ENCODE data around the gene PDPK1. TPM values are rescaled to one million over a fixed set of nuclear protein-coding genes. Genes with fewer than 3 reads are reported as not detected.
"Not testable (repeated sequence)": the region's sequence is repeated elsewhere in the genome, so short reads cannot be mapped to it uniquely, and the experiment has no call there.

PDPK1 gene
- total RNA-seq, 1 donor from 2014 or later = 16.3 TPM

GRCh38 chr16:2610781-2611498 lies 73.1 kb downstream of the PDPK1 start:
- DNase-seq (ENCODE audit: low read depth in 2 of 2) = no peak

DNA sequence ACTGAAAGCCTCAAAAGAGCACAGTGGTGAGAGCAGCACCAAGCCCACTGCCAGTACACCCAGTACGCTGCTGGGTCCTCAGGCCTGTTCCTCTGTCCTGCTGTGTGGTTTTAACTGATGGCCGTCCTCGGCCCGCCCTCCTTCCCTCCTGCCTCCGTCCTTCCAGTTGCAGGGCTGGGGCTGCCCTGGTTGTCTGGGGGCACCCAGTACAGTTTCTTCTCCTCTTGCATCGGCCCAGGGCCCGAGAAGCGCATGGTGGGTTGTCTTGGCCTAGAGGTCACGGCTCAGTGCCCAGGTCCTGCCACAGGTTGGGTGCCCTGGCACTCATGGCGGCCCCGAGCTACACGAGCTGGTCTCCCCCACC lies 73.7 kb downstream of the PDPK1 start:
- DNase-seq (ENCODE audit: low read depth in 2 of 2) = no peak

GRCh38 chr16:2611877-2612276 lies 74.1 kb downstream of the PDPK1 start:
- DNase-seq (ENCODE audit: low read depth in 2 of 2) = not testable (repeated sequence)

GRCh38 chr16:2613251-2613650 lies 75.4 kb downstream of the PDPK1 start:
- not testable (repeated sequence) for DNase-seq (ENCODE audit: low read depth in 2 of 2)

GRCh38 chr16:2614761-2615191 lies 77.0 kb downstream of the PDPK1 start:
- DNase-seq (ENCODE audit: low read depth in 2 of 2) = no peak

GRCh38 chr16:2618964-2619363 lies 81.1 kb downstream of the PDPK1 start:
- not testable (repeated sequence) for DNase-seq (ENCODE audit: low read depth in 2 of 2)

- DNase-seq (ENCODE audit: low read depth in 2 of 2) = not testable (repeated sequence)
Measured at GRCh38 chr16:2619628-2620027, 81.8 kb downstream of the PDPK1 start.

GRCh38 chr16:2620870-2621269 lies 83.0 kb downstream of the PDPK1 start:
- DNase-seq (ENCODE audit: low read depth in 2 of 2) = not testable (repeated sequence)

- not testable (repeated sequence) for DNase-seq (ENCODE audit: low read depth in 2 of 2)
Measured at GRCh38 chr16:2621395-2621794, 83.6 kb downstream of the PDPK1 start.

GRCh38 chr16:2627075-2627474 lies 89.3 kb downstream of the PDPK1 start:
- DNase-seq (ENCODE audit: low read depth in 2 of 2) = not testable (repeated sequence)

- not testable (repeated sequence) for DNase-seq (ENCODE audit: low read depth in 2 of 2)
Measured at GRCh38 chr16:2631203-2631602, 93.4 kb downstream of the PDPK1 start.

DNA sequence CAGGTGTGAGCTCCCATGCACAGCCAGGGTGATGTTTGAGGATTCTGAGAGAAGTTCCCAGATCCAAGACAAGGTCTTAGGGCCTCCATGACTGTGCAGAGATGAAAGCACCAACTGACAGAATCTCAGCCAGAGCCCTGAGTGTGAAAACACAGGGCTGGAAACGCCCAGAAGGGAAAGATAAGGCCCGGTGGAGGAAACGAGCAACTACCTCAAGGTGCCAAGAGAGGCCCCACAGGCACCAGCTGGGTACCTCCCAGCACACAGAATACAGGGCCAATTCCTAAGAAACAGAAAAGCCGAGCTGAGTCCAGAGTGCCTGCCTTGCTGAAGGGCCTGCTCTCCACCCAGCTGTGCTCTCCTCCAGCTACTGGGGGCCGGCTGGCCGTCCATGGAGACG lies 94.5 kb downstream of the PDPK1 start:
- DNase-seq (ENCODE audit: low read depth in 2 of 2) = not testable (repeated sequence)

GRCh38 chr16:2639071-2639721 lies 101.4 kb downstream of the PDPK1 start:
- DNase-seq (ENCODE audit: low read depth in 2 of 2) = not testable (repeated sequence)

DNA sequence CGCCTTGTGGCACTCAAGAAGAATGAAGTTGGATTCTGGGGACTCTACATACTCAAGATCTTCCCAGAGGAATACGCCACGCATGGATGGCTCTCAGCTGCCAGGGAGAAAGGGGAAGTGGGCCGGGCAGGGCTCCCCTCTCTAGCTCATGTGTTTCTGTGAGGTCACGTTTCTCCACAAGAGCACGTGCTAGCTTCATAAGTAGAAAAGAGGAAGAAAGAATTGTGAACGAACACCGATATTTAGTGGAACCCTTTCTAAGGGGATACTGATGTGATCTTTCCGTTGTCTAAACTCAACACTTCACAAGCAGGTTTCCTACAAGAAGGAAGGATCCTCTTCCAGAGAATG lies 101.9 kb downstream of the PDPK1 start:
- DNase-seq (ENCODE audit: low read depth in 2 of 2) = not testable (repeated sequence)

DNA sequence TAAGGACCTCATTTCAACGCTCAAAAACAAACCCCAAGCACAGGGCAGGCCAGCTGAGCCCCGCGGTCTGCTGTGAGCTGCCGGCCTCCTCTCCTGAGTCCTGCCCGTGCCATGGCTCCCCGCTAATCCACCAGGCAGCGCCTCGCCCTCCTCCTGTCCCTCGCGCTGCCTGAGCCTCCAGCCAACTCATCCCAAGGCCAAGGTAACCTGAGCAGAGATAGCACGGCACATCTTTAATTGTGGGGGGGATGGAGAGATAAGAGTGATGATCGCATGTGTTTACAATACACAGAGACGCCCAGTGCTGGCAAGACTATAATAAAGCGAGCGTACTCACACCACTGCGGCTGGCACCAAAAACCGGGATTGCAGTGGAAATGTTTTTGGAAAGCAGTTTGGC lies 104.7 kb downstream of the PDPK1 start:
- not testable (repeated sequence) for DNase-seq (ENCODE audit: low read depth in 2 of 2)

GRCh38 chr16:2644754-2645453 lies 107.1 kb downstream of the PDPK1 start:
- DNase-seq (ENCODE audit: low read depth in 2 of 2) = not testable (repeated sequence)

- DNase-seq (ENCODE audit: low read depth in 2 of 2) = not testable (repeated sequence)
Measured at GRCh38 chr16:2651268-2651871, 113.5 kb downstream of the PDPK1 start.

Other genes with a start within 250 kb of the PDPK1 start
- gene ABCA3, start 197.3 kb upstream of the PDPK1 start, total RNA-seq = 20.3 and 30.2 TPM in 2 replicates
- gene CCNF, start 108.6 kb upstream of the PDPK1 start, total RNA-seq = 7.7 and 15.0 TPM in 2 replicates
- 2.6 and 3.3 TPM in 2 replicates for gene TEDC2, start 77.9 kb upstream of the PDPK1 start, total RNA-seq
- gene NTN3, start 66.7 kb upstream of the PDPK1 start, total RNA-seq = under 0.01 TPM in 2 replicates
- 5.0 and 6.3 TPM in 2 replicates for gene TBC1D24, start 62.9 kb upstream of the PDPK1 start, total RNA-seq
- 5.2 and 7.1 TPM in 2 replicates for gene ATP6V0C, start 24.1 kb upstream of the PDPK1 start, total RNA-seq
- 25.5 and 30.8 TPM in 2 replicates for gene AMDHD2, start 17.6 kb upstream of the PDPK1 start, total RNA-seq
- gene CEMP1, start 6.6 kb upstream of the PDPK1 start, total RNA-seq = under 0.01 TPM in 1 of 2 replicates, not detected in the other
- gene KCTD5, start 144.5 kb downstream of the PDPK1 start, total RNA-seq = 13.3 and 17.5 TPM in 2 replicates
- gene PRSS27, start 182.2 kb downstream of the PDPK1 start, total RNA-seq = under 0.01 and 0.20 TPM in 2 replicates
- gene SRRM2, start 214.6 kb downstream of the PDPK1 start, total RNA-seq = 24.0 and 45.2 TPM in 2 replicates
- gene ELOB, start 239.3 kb downstream of the PDPK1 start, total RNA-seq = 289 and 344 TPM in 2 replicates
- gene PRSS33, start 249.5 kb downstream of the PDPK1 start, total RNA-seq = not detected in 2 replicates

Measured in lung microvascular endothelial cell (primary cell).